ENCODE results near the gene TRA2B.

TRA2B gene

GRCh38 chr3:185950728-185951127 lies 12.9 kb upstream of the TRA2B start:
- no peak for DNase-seq (ENCODE audit: low read depth in 2 of 2)

DNA sequence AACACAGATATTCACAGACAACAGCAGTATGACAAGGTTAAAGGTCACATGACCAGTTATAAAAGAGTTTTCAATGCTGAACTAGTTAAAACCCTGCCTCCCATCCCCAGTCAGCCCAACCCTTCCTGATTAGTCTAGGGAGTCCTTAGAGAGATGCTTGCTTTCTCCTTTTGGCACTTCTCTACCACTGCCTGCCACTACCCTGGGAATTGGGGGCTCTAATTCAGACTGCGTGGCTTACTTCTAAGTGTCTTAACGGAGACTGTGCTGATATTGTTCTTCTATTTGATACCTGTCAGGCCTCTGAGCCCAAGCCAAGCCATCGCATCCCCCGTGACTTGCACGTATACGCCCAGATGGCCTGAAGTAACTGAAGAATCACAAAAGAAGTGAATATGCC lies 11.7 kb upstream of the TRA2B start:
- no peak for DNase-seq (ENCODE audit: low read depth in 2 of 2)

- DNase-seq (ENCODE audit: low read depth in 2 of 2) = no peak
Observed at GRCh38 chr3:185948292-185948691, 10.5 kb upstream of the TRA2B start.

DNA sequence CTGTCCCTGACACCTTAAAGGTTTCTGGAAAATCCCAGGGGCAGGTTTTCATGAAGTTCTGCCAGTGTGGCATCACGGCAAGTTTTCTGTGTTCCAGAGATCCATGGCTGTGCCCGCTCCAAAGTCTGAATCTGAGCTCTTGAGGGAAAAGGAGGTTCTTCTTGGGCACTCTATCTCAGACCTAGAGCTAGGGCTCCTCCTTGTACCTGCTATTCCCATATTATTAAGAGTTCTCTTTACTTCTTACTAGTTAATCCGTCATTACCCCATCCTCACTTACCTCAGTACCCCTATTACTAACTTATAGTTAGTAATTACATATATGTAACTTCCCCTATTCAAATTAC lies 5.9 kb upstream of the TRA2B start:
- DNase-seq (ENCODE audit: low read depth in 2 of 2) = no peak

DNA sequence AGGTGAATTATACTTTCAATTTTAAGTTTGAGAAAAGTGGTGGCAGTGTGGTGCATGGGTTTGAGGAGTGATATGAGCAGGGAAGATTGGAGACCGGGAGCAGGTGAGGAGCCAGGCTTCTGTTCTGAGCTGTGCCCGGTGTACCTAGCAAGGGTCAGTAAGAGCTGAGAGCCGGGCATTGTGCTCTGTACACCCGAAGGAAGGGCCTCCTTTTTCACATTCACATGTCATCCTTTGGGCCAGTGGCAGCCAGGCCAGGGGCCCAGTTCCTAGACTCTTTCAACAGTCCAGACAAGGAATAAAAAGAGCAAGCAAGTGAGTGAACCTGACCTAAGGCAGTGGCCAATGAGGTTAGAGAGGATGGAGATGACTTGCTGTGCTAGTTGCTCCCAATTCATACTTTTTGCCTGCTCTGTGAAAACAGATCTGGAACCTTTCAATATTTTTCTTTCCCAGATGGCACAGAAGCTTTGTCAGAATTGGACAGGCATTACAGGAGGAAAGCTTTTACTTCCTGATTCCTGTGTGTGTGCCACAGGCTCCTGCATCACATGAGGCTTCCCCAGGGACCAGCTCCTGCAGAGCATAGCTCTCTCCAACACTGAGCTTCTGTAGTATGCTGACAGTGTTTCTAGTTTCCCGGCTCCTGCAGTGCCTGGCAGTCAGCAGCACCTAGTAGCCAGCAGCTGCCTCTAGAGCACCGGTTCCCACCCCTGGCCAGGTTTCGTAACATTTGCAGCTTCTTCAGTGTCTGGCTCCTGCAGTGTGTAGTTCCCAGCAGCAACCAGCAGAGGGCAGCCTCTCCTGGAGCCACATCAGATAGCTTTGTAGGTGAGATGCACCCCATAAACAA lies 5.3 kb upstream of the TRA2B start:
- DNase-seq (ENCODE audit: low read depth in 2 of 2) = peak; percentile 73 to 78

DNA sequence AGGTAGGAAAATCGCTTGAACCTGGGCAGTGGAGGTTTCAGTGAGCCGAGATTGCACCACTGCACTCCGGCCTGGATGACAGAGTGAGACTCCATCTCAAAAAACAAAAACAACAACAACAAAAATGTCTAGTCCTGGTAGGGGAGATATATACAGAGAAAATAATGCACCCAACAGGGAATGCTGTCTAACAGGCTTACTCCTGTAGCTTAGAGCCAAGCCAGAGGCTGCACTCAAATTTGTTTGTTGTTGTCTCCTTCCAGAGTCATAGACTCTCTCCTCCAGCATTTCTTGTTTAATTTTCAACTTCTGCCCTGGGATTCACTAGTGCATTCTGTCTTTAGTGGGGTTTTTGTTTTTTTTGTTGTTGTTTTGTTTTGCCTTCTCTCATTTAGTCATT lies 4.6 kb upstream of the TRA2B start:
- DNase-seq (ENCODE audit: low read depth in 2 of 2) = no peak

GRCh38 chr3:185940951-185941350 lies 3.1 kb upstream of the TRA2B start:
- DNase-seq (ENCODE audit: low read depth in 2 of 2) = no peak

GRCh38 chr3:185939721-185940120 lies 1.9 kb upstream of the TRA2B start:
- DNase-seq (ENCODE audit: low read depth in 2 of 2) = no peak

DNA sequence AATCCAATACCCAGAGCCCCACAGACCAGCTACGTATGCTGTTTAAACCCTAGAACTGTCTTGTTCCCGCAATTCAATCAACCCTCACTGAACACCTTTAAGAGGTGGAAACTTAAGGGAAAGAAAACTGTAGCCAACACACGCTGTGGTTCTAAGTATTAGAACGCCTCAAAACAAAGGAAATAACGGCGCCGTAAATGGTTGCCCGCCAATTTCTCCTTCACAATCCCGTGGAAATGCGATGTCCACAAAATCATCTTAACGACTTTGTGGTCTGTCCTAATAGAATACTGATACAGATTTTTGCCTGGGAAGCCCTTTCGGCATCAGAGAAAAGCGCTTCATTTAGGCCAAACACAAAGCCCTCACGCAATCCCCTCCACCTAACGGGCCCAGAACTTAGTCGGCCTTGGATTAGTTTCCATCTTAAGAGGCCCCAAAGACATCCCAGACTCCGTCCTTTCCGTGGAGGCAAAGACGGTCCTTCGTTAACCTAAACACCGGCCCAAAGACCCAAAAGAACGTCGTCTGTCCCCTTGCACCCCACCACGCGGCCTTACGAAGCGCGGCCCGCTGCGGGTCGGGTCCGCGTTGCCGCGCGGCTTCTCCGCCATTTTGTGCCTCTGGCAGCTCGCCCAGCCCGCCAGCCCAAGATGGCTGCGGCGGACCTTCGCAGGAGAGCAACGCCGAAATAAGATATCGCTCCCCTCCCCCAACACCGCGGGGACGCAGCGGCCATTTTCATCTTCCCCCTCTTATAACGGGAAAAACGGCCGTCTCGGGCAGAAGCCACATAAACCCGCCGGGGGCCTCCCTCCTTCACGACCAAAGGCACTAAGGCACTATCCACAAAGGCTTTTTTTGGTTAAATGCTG lies 763 bp downstream of the TRA2B start:
- DNase-seq (ENCODE audit: low read depth in 2 of 2) = peak; percentile 86 to 87

- DNase-seq (ENCODE audit: low read depth in 2 of 2) = no peak
Observed at GRCh38 chr3:185936273-185936629, 1.6 kb downstream of the TRA2B start.

DNA sequence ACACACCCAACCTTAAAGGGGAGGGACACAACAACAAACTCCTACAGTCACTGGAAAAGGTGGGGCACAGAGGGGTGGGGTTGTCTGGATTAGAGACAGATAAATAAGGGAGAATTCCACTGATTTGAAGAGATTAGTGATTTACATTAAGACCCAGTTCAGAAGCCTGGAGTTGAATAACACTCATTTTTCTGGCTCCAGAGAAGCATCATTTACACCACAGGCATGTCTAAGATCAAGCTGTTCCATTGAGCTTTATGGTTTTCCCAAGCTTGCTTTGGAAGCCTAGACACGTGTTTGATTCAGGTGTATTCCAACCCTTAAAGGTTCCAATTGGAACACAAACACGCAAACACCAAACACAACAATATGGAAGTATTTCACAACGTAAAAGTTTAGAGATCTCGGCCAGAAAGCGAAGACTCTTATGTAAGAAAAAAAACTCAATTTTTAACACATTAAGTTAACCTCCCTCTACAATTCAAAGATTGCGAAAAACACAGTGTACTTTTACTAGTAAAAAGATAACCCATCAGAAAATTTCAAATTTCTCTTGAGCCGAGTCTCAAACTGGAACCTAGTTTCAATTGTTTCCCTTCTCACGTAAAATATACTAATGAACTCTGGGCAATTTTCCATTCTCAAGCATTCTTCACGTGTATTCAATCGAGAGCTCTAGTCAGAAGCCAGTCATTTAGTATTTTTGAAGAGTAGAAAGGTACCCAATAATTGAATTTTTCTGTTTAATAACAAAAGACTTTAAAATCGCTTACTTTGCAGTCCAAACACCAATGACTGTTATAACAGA lies 2.1 kb downstream of the TRA2B start:
- DNase-seq (ENCODE audit: low read depth in 2 of 2) = no peak

DNA sequence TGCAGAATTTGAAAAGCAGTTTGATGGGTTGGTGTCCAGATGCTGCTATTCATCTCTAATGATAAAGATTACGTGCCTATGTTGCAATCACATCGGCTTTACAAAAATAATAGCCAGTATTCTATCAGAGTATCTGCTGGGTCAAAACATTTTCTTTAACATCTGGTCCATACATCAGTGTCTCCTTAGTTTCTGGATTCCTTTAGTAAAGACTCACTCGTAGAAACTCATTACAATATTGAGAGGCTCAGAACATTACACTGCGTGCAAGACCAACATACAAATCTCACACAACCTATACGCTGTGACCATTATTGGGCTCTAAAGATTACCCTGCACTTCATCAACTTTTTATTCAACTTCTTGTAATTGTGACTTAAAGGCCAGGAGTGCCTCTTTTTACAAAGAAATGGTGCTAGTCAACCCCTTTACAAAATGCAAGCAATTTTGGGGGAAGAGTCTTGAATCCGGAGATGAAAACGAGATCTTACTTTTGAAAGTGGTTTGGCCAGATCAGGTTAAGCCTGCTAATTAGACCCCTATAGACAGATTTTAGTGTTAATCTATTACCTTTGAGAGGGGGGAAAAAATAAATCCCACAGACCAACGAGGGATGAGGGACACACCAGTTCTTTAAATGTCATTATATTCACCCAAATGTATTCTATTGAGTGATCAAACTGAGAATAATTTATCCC lies 2.9 kb downstream of the TRA2B start:
- no peak for DNase-seq (ENCODE audit: low read depth in 2 of 2)

DNA sequence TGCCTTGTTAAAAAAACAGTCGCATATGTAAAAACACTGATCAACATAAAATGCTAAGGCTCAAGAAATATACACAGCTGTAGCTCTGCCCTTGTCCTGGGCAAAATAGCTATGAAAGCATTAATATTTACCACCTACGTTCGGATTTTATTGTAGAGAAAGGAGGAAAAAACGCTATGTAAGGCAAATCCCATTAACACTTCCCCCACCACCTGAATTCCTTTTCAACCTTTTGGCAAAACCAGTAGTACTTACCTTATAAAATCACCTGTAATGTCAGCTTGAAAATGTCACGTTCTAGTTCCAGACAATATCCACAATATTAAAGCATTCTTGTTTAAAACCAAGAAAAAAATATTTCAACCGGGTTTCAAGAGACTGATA lies 3.6 kb downstream of the TRA2B start:
- DNase-seq (ENCODE audit: low read depth in 2 of 2) = no peak

- no peak for DNase-seq (ENCODE audit: low read depth in 2 of 2)
Observed at GRCh38 chr3:185933374-185934173, 4.2 kb downstream of the TRA2B start.

DNA sequence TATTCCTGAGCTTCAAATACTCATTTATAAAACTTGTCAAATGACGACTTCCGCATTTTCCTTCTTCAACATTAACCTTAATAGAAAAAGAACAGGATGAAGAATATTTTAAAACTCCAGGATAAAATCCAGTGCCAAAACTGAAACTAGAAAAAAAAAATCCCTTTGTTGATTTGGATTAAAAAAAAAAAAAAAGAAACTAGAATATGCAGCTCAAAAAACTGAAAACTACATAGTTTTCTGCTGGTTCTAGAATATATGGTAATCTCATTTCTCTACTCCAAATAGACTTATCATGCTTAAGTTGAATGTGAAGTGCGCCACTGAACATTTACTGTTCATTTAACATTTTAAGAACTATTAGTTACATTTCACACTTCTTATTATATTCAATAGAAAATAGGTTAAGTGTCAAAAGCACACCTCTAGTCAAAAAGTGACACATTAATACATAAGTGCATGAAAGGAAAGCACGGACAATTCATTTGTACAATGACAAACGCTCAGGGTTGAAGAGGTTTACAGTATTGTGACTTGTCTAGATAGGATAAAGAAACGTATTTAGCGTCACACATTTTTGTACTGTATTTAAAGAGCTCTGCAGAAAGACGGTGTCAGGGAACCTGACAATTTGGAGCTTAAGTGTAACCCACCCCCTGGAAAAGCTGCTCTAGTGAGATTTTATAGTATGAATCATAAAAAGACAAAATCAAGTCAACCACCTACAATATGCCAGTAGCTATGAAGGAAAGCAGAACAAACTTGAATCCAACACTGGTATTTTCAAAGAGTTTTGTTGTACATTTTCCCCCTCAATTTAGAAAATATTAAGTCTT lies 5.8 kb downstream of the TRA2B start:
- DNase-seq (ENCODE audit: low read depth in 2 of 2) = no peak

DNA sequence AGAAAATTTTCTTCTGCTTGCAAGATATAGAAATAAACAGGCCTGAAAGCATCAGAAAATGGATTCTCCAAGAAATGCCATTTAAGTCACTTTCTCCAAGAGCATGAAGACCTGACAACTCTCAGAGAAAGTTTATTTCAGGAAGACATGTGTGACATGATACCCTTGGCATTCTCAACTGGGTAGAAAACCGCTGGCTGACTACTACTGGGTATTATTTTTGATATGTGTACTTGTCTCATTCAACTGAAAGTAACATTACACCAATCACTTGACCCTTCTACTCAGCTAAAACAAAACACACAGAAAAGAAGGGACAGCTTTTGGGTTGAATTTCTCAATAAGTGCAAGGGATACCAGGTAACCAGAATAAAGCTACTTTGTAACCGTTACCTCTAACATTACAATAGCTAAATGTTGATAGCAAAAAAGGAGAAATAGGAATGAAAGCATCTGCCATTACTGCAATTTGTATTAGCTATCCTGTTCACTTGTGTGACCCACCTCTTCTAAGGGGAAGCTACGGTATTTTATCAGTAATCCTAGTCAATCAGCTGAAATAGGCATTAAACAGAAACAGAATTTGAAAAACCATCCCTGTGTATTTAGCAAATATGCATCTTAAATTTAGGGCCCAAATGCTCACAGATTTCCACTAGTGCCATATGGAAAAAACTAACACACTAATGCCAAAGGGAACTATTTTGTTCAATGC lies 7.3 kb downstream of the TRA2B start:
- DNase-seq (ENCODE audit: low read depth in 2 of 2) = no peak

GRCh38 chr3:185929192-185930151 lies 8.3 kb downstream of the TRA2B start:
- DNase-seq (ENCODE audit: low read depth in 2 of 2) = no peak

GRCh38 chr3:185928496-185928895 lies 9.3 kb downstream of the TRA2B start:
- DNase-seq (ENCODE audit: low read depth in 2 of 2) = no peak
